Smooth muscle cell (in vitro differentiated cells): ENCODE results near the gene IDUA. TPM values are rescaled to one million over a fixed set of nuclear protein-coding genes. Genes with fewer than 3 reads are reported as not detected.
A peak's percentile ranks its signal among the peaks of the same experiment; 100 is the strongest.
"Not testable (repeated sequence)": the region's sequence is repeated elsewhere in the genome, so short reads cannot be mapped to it uniquely, and the experiment has no call there.

Experiments used
- DNase-seq: peaks from one replicate; lab custom pipeline; 2025; ENCODE audit not compliant: unreplicated experiment; lab: John Stamatoyannopoulos, UW
- H2AFZ ChIP-seq: fragments of 200-600 bp; sonication (generic); 2 replicates; pipeline ENCODE4 v1.6.0; 2016; ENCODE audit warnings: antibody characterized with exemption, low read depth, mild to moderate bottlenecking
- H3F3A ChIP-seq: fragments of 200-600 bp; sonication (generic); 2 replicates; pipeline ENCODE4 v1.6.0; 2017; ENCODE audit warnings: antibody characterized with exemption, low read depth
- H3K27ac ChIP-seq: fragments of 200-600 bp; sonication (generic); 2 replicates; pipeline ENCODE4 v1.5.1; 2016; ENCODE audit warnings: low read depth, mild to moderate bottlenecking
- H3K27me3 ChIP-seq: fragments of 200-600 bp; sonication (generic); 2 replicates; pipeline ENCODE4 v1.6.1; 2016; ENCODE audit warnings: low read depth, mild to moderate bottlenecking
- H3K36me3 ChIP-seq: fragments of 200-600 bp; sonication (generic); 2 replicates; pipeline ENCODE4 v1.5.1; 2016; ENCODE audit warnings: low read depth
- H3K4me1 ChIP-seq: fragments of 200-600 bp; sonication (generic); 2 replicates; pipeline ENCODE4 v1.5.1; 2016; ENCODE audit warnings: low read depth
- H3K4me2 ChIP-seq: fragments of 200-600 bp; sonication (generic); 2 replicates; pipeline ENCODE4 v1.6.0; 2016; ENCODE audit warnings: mild to moderate bottlenecking
- H3K4me3 ChIP-seq: fragments of 200-600 bp; sonication (generic); 2 replicates; pipeline ENCODE4 v1.5.1; 2016; ENCODE audit warnings: mild to moderate bottlenecking
- H3K79me2 ChIP-seq: fragments of 200-600 bp; sonication (generic); 2 replicates; pipeline ENCODE4 v1.6.0; 2016; ENCODE audit warnings: low read depth, mild to moderate bottlenecking
- H3K9ac ChIP-seq: fragments of 200-600 bp; sonication (generic); 2 replicates; pipeline ENCODE4 v1.6.0; 2016; ENCODE audit warnings: low read depth
- H3K9me3 ChIP-seq: fragments of 200-600 bp; sonication (generic); replicated peaks from 2 replicates; pipeline ENCODE4 v1.5.1; 2016; ENCODE audit warnings: low read depth
- H4K20me1 ChIP-seq: fragments of 200-600 bp; sonication (generic); 2 replicates; pipeline ENCODE4 v1.6.0; 2016; ENCODE audit warnings: low read depth
- WGBS: methylation state at CpG from one replicate; pipeline ENCODE4 v1.1.7; 2016; ENCODE audit warnings: low lambda C conversion rate; 5-methylcytosine and 5-hydroxymethylcytosine counted together
- polyA plus RNA-seq: library from polyadenylated mRNA; unstranded; fragments of >200 nt; fragmentation: Nextera tagmentation; extraction: Ambion mirVana; gene quantifications from 2 replicates; pipeline ENCODE4 v1.2.1, GENCODE V29; 2016
- total RNA-seq: library from RNA; depleted of rRNA; stranded (reverse); fragments of >200 nt; gene quantifications from 2 replicates; pipeline ENCODE4 v1.2.3, GENCODE V29; 2014
- TF ChIP-seq, protein P1 (sequence below): fragments of 200-600 bp; sonication (generic); IDR thresholded peaks from 2 replicates; pipeline ENCODE4 v1.5.1; 2017; ENCODE audit warnings: borderline replicate concordance, mild to moderate bottlenecking, antibody characterized with exemption; ENCODE audit not compliant: insufficient read depth, poor library complexity, severe bottlenecking

Gene IDUA
- total and polyA plus RNA-seq, 2 experiments from 2014 or later: 6.3 to 49.9 TPM

- H3K9ac ChIP-seq: no peak overlapping the region
- peaks cover 33% of the 10 kb centered on the region for H4K20me1 ChIP-seq
- no peak for DNase-seq
- WGBS: 26% methylated on average over 16 of the region's 68 CpGs
- peaks cover 3% of the 10 kb centered on the region for H3K4me1 ChIP-seq
- no peaks in the 10 kb centered on the region for H3K9me3 ChIP-seq
- H3K4me3 ChIP-seq: peak overlapping the region; percentile 46
- H3K36me3 ChIP-seq: no peaks in the 10 kb centered on the region
- TF ChIP-seq, protein P1, sequence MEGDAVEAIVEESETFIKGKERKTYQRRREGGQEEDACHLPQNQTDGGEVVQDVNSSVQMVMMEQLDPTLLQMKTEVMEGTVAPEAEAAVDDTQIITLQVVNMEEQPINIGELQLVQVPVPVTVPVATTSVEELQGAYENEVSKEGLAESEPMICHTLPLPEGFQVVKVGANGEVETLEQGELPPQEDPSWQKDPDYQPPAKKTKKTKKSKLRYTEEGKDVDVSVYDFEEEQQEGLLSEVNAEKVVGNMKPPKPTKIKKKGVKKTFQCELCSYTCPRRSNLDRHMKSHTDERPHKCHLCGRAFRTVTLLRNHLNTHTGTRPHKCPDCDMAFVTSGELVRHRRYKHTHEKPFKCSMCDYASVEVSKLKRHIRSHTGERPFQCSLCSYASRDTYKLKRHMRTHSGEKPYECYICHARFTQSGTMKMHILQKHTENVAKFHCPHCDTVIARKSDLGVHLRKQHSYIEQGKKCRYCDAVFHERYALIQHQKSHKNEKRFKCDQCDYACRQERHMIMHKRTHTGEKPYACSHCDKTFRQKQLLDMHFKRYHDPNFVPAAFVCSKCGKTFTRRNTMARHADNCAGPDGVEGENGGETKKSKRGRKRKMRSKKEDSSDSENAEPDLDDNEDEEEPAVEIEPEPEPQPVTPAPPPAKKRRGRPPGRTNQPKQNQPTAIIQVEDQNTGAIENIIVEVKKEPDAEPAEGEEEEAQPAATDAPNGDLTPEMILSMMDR: no peak
- H3K79me2 ChIP-seq: no peaks in the 10 kb centered on the region
- H3K27me3 ChIP-seq: peaks cover 66% of the 10 kb centered on the region
- H3K27ac ChIP-seq: no peak overlapping the region
- H3F3A ChIP-seq: no peaks in the 10 kb centered on the region
- no peak overlapping the region for H2AFZ ChIP-seq
- H3K4me2 ChIP-seq: peak overlapping the region; percentile 82
These were observed 10.7 kb downstream of the IDUA start for GRCh38 chr4:997375-998071.

- no peak overlapping the region for H3K4me2 ChIP-seq
- H3K4me3 ChIP-seq: no peak overlapping the region
- peaks cover 3% of the 10 kb centered on the region for H3K4me1 ChIP-seq
- no peak overlapping the region for H2AFZ ChIP-seq
- H3K9me3 ChIP-seq: no peaks in the 10 kb centered on the region
- WGBS: 81% methylated on average over 12 of the region's 12 CpGs
- no peaks in the 10 kb centered on the region for H3K36me3 ChIP-seq
- no peak overlapping the region for H3K9ac ChIP-seq
- H3K27me3 ChIP-seq: peaks cover 72% of the 10 kb centered on the region
- no peaks in the 10 kb centered on the region for H3F3A ChIP-seq
- peaks cover 33% of the 10 kb centered on the region for H4K20me1 ChIP-seq
- H3K79me2 ChIP-seq: no peaks in the 10 kb centered on the region
- H3K27ac ChIP-seq: no peak overlapping the region
- DNase-seq: no peak
- TF ChIP-seq, protein P1: no peak
These were observed 11.3 kb downstream of the IDUA start for GRCh38 chr4:998096-998691.

DNA sequence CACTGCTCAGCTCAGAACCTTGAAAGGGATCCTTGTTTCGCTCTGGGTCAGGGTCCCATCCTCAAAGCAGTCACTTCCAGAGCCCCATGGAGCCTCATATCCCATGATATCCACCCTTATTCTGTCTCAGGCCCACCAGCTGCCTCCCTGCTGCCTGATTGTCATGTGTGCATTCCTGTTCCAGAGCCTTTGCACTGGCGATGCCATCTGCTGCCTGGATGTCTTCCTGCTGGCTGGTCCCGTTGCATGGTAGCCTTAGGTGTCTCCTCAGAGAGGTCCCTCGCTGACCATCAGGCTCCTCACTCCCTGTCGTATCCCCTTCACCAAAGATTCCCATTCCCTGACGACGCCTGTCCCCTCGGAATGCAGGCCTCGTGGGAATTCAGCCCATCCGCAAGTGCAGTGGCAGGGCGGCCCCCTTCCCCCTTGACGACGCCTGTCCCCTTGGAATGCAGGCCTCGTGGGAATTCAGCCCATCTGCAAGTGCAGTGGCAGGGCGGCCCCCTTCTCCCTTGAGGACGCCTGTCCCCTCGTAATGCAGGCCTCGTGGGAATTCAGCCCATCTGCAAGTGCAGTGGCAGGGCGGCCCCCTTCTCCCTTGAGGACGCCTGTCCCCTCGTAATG, 12.5 kb downstream of the IDUA start:
- not testable (repeated sequence) for H3K9me3 ChIP-seq, DNase-seq, H3K9ac ChIP-seq, H3K36me3 ChIP-seq, H3K4me1 ChIP-seq, H3K79me2 ChIP-seq, H2AFZ ChIP-seq, H3F3A ChIP-seq, H3K4me3 ChIP-seq, H3K27ac ChIP-seq, H3K4me2 ChIP-seq
- 70% methylated on average over 21 of the region's 21 CpGs for WGBS
- Histone ChIP-seq H3K27me3 (peaks cover 84% of the 10 kb centered on the region), H4K20me1 (peaks cover 33% of the 10 kb centered on the region)

DNA sequence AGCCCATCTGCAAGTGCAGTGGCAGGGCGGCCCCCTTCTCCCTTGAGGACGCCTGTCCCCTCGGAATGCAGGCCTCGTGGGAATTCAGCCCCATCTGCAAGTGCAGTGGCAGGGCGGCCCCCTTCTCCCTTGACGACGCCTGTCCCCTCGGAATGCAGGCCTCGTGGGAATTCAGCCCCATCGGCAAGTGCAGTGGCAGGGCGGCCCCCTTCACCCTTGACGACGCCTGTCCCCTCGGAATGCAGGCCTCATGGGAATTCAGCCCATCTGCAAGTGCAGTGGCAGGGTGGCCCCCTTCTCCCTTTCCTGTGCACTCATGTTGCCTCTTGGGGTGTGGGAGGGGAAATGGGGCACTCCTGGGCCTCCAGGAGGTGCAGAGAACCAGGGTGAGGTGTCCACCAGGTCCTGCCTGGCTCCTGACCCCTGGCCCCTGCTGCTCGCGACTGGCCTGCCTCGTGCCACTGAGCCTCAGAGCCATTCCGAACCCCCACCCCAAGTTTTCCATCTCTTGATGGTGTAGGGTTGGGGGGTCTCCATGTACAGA, 13.1 kb downstream of the IDUA start:
- no peaks in the 10 kb centered on the region for H3F3A ChIP-seq
- no peak overlapping the region for H3K4me3 ChIP-seq
- DNase-seq: no peak
- H3K9me3 ChIP-seq: no peaks in the 10 kb centered on the region
- no peak overlapping the region for H3K9ac ChIP-seq
- peaks cover 90% of the 10 kb centered on the region for H3K27me3 ChIP-seq
- H3K4me2 ChIP-seq: no peak overlapping the region
- 90% methylated on average over 13 of the region's 18 CpGs for WGBS
- H3K36me3 ChIP-seq: no peaks in the 10 kb centered on the region
- no peaks in the 10 kb centered on the region for H3K79me2 ChIP-seq
- H2AFZ ChIP-seq: no peak overlapping the region
- TF ChIP-seq, protein P1: no peak
- no peak overlapping the region for H3K27ac ChIP-seq
- peaks cover 3% of the 10 kb centered on the region for H3K4me1 ChIP-seq
- peaks cover 33% of the 10 kb centered on the region for H4K20me1 ChIP-seq
